Measurements from ENCODE around the gene CHFR.

GRCh38 chr12:132923356-132923909 is 36.0 kb upstream of the CHFR start:
- TF ChIP-seq, protein P1, sequence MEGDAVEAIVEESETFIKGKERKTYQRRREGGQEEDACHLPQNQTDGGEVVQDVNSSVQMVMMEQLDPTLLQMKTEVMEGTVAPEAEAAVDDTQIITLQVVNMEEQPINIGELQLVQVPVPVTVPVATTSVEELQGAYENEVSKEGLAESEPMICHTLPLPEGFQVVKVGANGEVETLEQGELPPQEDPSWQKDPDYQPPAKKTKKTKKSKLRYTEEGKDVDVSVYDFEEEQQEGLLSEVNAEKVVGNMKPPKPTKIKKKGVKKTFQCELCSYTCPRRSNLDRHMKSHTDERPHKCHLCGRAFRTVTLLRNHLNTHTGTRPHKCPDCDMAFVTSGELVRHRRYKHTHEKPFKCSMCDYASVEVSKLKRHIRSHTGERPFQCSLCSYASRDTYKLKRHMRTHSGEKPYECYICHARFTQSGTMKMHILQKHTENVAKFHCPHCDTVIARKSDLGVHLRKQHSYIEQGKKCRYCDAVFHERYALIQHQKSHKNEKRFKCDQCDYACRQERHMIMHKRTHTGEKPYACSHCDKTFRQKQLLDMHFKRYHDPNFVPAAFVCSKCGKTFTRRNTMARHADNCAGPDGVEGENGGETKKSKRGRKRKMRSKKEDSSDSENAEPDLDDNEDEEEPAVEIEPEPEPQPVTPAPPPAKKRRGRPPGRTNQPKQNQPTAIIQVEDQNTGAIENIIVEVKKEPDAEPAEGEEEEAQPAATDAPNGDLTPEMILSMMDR (IDR thresholded peaks at IDR 0.05): no peak
- TF ChIP-seq POLR2A (IDR thresholded peaks at IDR 0.05): no peak

Measured in heart left ventricle (tissue), 13 donors.